Uterus (tissue), 2 donors: Measurements from ENCODE around the gene SCN1B.
"Not testable (repeated sequence)": the region's sequence is repeated elsewhere in the genome, so short reads cannot be mapped to it uniquely, and the experiment has no call there.

Source experiments
- POLR2A ChIP-seq, 2 donors: fragments of 450-650 bp; IDR thresholded peaks; one replicate each; pipeline ENCODE4 v1.6.1; 2016; ENCODE audit warnings: antibody characterized with exemption in 2 of 2, mild to moderate bottlenecking in 1 of 2, moderate library complexity in 1 of 2
- TF ChIP-seq, protein P1 (sequence below), 4 experiments: fragments of 200-600 bp in 2 of 4; fragments of 450-650 bp in 2 of 4; sonication (generic) in 2 of 4; IDR thresholded peaks; one replicate each; pipeline ENCODE4 v1.5.1; 2016 to 2019; ENCODE audit warnings: antibody characterized with exemption in 4 of 4, mild to moderate bottlenecking in 2 of 4, moderate library complexity in 1 of 4

DNA sequence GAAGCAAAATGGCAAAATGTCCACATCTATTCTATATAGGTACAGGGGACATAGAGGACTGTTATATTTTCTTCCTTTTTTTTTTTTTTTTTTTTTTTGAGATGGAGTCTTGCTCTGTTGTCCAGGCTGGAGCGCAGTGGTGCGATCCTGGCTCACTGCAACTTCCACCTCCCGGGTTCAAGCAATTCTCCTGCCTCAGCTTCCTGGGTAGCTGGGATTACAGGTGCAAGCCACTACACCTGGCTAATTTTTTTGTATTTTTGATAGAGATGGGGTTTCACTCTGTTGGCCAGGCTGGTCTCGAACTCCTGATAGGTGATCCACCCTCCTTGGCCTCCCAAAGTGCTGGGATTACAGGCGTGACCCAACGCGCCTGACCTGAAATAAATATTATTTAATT is 32.0 kb upstream of the SCN1B start:
- TF ChIP-seq, protein P1, sequence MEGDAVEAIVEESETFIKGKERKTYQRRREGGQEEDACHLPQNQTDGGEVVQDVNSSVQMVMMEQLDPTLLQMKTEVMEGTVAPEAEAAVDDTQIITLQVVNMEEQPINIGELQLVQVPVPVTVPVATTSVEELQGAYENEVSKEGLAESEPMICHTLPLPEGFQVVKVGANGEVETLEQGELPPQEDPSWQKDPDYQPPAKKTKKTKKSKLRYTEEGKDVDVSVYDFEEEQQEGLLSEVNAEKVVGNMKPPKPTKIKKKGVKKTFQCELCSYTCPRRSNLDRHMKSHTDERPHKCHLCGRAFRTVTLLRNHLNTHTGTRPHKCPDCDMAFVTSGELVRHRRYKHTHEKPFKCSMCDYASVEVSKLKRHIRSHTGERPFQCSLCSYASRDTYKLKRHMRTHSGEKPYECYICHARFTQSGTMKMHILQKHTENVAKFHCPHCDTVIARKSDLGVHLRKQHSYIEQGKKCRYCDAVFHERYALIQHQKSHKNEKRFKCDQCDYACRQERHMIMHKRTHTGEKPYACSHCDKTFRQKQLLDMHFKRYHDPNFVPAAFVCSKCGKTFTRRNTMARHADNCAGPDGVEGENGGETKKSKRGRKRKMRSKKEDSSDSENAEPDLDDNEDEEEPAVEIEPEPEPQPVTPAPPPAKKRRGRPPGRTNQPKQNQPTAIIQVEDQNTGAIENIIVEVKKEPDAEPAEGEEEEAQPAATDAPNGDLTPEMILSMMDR (IDR thresholded peaks at IDR 0.05): not testable (repeated sequence)
- not testable (repeated sequence) for TF ChIP-seq POLR2A (IDR thresholded peaks at IDR 0.05)
